HepG2 (cell line): ENCODE data around the gene PGPEP1. TPM values are rescaled to one million over a fixed set of nuclear protein-coding genes. Genes with fewer than 3 reads are reported as not detected.

Experiments used
- ADNP ChIP-seq: sonication (generic); formaldehyde crosslinking; IDR thresholded peaks from 2 replicates; pipeline ENCODE4 v1.4.0; 2020; ENCODE audit warnings: missing genetic modification reagents
- HMG20B ChIP-seq: conservative IDR thresholded peaks from 2 replicates; pipeline ENCODE4 v1.6.1; 2016; ENCODE audit warnings: missing genetic modification reagents, missing compliant biosample characterization
- RORA ChIP-seq: sonication (generic); formaldehyde crosslinking; IDR thresholded peaks from 2 replicates; pipeline ENCODE4 v1.5.0; 2020; ENCODE audit warnings: mild to moderate bottlenecking, missing genetic modification reagents, moderate library complexity
- SMARCC2 ChIP-seq: fragments of 450-650 bp; IDR thresholded peaks from 2 replicates; pipeline ENCODE4 v1.6.1; 2017; ENCODE audit warnings: antibody characterized with exemption, mild to moderate bottlenecking
- TEAD2 ChIP-seq: sonication (generic); formaldehyde crosslinking; IDR thresholded peaks from 2 replicates; pipeline ENCODE4 v1.9.0; 2021; ENCODE audit warnings: missing genetic modification reagents
- TEF ChIP-seq: sonication (generic); formaldehyde crosslinking; IDR thresholded peaks from 2 replicates; pipeline ENCODE4 v1.5.0; 2020; ENCODE audit warnings: missing genetic modification reagents
- ZBTB1 ChIP-seq: sonication (generic); formaldehyde crosslinking; IDR thresholded peaks from 2 replicates; pipeline ENCODE4 v1.4.0; 2020; ENCODE audit warnings: missing genetic modification reagents, borderline replicate concordance
- ZNF224 ChIP-seq: sonication (generic); formaldehyde crosslinking; IDR thresholded peaks from 2 replicates; pipeline ENCODE4 v1.5.0; 2020; ENCODE audit warnings: mild to moderate bottlenecking, missing genetic modification reagents
- ZNF33B ChIP-seq: sonication (generic); formaldehyde crosslinking; IDR thresholded peaks from 2 replicates; pipeline ENCODE4 v1.5.1; 2020; ENCODE audit warnings: mild to moderate bottlenecking, missing genetic modification reagents
- ZNF512B ChIP-seq: sonication (generic); formaldehyde crosslinking; IDR thresholded peaks from 2 replicates; pipeline ENCODE4 v1.5.1; 2020; ENCODE audit warnings: missing genetic modification reagents, mild to moderate bottlenecking, borderline replicate concordance
- ZNF577 ChIP-seq: sonication (generic); formaldehyde crosslinking; IDR thresholded peaks from 2 replicates; pipeline ENCODE4 v1.4.0; 2020; ENCODE audit warnings: mild to moderate bottlenecking, low read depth, missing genetic modification reagents, borderline replicate concordance
- ZNF790 ChIP-seq: sonication (generic); formaldehyde crosslinking; IDR thresholded peaks from 2 replicates; pipeline ENCODE4 v1.8.0; 2022; ENCODE audit warnings: missing genetic modification reagents, mild to moderate bottlenecking, borderline replicate concordance
- ZNF792 ChIP-seq: IDR thresholded peaks from 2 replicates; pipeline ENCODE4 v1.6.1; 2016
- ZNF883 ChIP-seq: sonication (generic); formaldehyde crosslinking; IDR thresholded peaks from 2 replicates; pipeline ENCODE4 v1.5.1; 2020; ENCODE audit warnings: mild to moderate bottlenecking, missing genetic modification reagents; ENCODE audit errors: not compliant biosample characterization
- polyA plus RNA-seq, 8 experiments: library from polyadenylated mRNA; depleted of rRNA in 3 of 8; stranded (reverse) in 7 of 8; unstranded in 1 of 8; fragments of >200 nt; fragmentation: Illumina TruSeq in 4 of 8; extraction: Trizol in 4 of 8; gene quantifications; 2 replicates each; pipeline versions ENCODE4 v1.2.1 to v1.2.3, GENCODE V29; 2011 to 2016; ENCODE audit warnings: low read depth in 4 of 8, missing spikeins in 1 of 8, mixed read lengths in 1 of 8; ENCODE audit not compliant: insufficient read depth in 1 of 8
- total RNA-seq, 5 experiments: library from RNA; depleted of rRNA; stranded (reverse); fragments of >200 nt; fragmentation: Illumina TruSeq; extraction: Trizol; gene quantifications; 2 replicates each; pipeline ENCODE4 v1.2.3, GENCODE V29; 2016; ENCODE audit warnings: low read depth in 1 of 5
- TF ChIP-seq, protein P1 (sequence below): sonication (generic); formaldehyde crosslinking; IDR thresholded peaks from 2 replicates; pipeline ENCODE4 v1.5.0; 2020; ENCODE audit warnings: mild to moderate bottlenecking, missing genetic modification reagents, borderline replicate concordance
- TF ChIP-seq, protein P2 (sequence below): IDR thresholded peaks from 2 replicates; pipeline ENCODE4 v1.6.1; 2016

The PGPEP1 gene
- total and polyA plus RNA-seq, 2 of the 13 experiments (the other 11 are each of a cell fraction or from before 2014, with no cell fraction given): 53.1 to 56.6 TPM

DNA sequence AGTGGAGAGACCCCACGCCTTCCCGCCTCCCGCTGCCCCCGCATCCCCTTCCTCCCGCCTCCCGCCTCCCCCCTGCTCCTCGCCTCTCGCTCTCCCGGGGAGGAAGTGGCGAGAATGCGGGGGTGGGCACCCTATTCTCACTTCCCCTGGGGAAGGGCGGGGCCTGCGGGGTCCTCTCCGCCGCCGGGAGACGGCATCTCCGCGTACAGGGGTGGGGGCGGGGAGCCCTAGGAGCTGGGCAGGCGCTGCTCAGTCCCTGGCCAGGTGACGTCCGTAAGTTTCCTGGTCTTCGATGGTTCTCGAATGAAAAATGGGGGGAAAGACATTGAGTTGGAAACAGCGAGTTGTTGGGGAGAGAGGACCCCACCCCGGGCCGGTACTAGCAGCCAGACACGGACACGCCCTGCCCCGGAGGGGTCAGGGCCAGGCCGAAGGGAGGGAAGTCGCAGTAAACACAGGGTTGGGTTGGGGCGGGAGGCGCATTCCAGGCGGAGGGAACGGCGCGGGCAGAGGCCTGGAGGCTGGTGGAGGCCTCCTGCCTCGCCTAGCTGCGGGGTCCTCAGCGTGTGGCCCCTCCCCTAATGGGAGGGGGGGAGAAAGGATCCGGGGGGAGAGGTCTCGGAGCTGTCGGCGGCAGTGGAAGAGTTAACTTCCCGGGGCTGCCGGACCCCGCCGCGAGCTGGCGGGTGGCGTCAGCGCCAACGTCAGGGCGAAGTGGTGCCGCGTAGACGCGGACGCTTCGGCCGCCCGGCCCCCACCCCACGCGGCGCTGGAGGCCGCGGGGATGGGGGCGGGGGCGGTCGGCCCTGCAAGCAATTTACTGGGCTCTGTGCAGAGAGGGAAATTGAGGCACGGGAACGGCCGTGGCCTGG, 48.6 kb upstream of the PGPEP1 start (continued):
- TF ChIP-seq ZNF512B (CRISPR knock-in tag) (no peak), TEF (CRISPR knock-in tag) (no peak), TEAD2 (no peak), SMARCC2 (no peak), RORA (CRISPR knock-in tag) (no peak), ZNF33B (CRISPR knock-in tag) (no peak), ZNF883 (CRISPR knock-in tag) (peak; percentile 76), HMG20B (CRISPR knock-in tag) (no peak), ZNF790 (peak; percentile 71; the same call in 1 of the 2 replicates), ADNP (peak; percentile 8), ZNF792 (peak; percentile 68), ZBTB1 (CRISPR knock-in tag) (no peak), ZNF577 (CRISPR knock-in tag) (no peak), ZNF224 (CRISPR knock-in tag) (no peak)
- TF ChIP-seq, protein P1, sequence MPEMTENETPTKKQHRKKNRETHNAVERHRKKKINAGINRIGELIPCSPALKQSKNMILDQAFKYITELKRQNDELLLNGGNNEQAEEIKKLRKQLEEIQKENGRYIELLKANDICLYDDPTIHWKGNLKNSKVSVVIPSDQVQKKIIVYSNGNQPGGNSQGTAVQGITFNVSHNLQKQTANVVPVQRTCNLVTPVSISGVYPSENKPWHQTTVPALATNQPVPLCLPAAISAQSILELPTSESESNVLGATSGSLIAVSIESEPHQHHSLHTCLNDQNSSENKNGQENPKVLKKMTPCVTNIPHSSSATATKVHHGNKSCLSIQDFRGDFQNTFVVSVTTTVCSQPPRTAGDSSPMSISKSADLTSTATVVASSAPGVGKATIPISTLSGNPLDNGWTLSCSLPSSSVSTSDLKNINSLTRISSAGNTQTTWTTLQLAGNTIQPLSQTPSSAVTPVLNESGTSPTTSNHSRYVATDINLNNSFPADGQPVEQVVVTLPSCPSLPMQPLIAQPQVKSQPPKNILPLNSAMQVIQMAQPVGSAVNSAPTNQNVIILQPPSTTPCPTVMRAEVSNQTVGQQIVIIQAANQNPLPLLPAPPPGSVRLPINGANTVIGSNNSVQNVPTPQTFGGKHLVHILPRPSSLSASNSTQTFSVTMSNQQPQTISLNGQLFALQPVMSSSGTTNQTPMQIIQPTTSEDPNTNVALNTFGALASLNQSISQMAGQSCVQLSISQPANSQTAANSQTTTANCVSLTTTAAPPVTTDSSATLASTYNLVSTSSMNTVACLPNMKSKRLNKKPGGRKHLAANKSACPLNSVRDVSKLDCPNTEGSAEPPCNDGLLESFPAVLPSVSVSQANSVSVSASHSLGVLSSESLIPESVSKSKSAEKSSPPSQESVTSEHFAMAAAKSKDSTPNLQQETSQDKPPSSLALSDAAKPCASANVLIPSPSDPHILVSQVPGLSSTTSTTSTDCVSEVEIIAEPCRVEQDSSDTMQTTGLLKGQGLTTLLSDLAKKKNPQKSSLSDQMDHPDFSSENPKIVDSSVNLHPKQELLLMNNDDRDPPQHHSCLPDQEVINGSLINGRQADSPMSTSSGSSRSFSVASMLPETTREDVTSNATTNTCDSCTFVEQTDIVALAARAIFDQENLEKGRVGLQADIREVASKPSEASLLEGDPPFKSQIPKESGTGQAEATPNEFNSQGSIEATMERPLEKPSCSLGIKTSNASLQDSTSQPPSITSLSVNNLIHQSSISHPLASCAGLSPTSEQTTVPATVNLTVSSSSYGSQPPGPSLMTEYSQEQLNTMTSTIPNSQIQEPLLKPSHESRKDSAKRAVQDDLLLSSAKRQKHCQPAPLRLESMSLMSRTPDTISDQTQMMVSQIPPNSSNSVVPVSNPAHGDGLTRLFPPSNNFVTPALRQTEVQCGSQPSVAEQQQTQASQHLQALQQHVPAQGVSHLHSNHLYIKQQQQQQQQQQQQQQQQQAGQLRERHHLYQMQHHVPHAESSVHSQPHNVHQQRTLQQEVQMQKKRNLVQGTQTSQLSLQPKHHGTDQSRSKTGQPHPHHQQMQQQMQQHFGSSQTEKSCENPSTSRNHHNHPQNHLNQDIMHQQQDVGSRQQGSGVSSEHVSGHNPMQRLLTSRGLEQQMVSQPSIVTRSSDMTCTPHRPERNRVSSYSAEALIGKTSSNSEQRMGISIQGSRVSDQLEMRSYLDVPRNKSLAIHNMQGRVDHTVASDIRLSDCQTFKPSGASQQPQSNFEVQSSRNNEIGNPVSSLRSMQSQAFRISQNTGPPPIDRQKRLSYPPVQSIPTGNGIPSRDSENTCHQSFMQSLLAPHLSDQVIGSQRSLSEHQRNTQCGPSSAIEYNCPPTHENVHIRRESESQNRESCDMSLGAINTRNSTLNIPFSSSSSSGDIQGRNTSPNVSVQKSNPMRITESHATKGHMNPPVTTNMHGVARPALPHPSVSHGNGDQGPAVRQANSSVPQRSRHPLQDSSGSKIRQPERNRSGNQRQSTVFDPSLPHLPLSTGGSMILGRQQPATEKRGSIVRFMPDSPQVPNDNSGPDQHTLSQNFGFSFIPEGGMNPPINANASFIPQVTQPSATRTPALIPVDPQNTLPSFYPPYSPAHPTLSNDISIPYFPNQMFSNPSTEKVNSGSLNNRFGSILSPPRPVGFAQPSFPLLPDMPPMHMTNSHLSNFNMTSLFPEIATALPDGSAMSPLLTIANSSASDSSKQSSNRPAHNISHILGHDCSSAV (CRISPR knock-in tag): no peak
- TF ChIP-seq, protein P2, sequence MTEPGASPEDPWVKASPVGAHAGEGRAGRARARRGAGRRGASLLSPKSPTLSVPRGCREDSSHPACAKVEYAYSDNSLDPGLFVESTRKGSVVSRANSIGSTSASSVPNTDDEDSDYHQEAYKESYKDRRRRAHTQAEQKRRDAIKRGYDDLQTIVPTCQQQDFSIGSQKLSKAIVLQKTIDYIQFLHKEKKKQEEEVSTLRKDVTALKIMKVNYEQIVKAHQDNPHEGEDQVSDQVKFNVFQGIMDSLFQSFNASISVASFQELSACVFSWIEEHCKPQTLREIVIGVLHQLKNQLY (CRISPR knock-in tag): no peak
